Caki2 (cell line): ENCODE results near the gene CTNND2. TPM values are rescaled to one million over a fixed set of nuclear protein-coding genes. Genes with fewer than 3 reads are reported as not detected.
"Not testable (repeated sequence)": the region's sequence is repeated elsewhere in the genome, so short reads cannot be mapped to it uniquely, and the experiment has no call there.

ENCODE experiments used
- DNase-seq: peaks from one replicate; pipeline ENCODE4 v3.0.0-alpha.2; 2015; ENCODE audit warnings: low read depth
- in situ Hi-C: cut with HindIII; loops from 2 replicates; pipeline ENCODE4 v1.10.0; 2016; ENCODE audit warnings: low sequenced_read_pairs, low pct_unique_long_range_greater_than_20kb, mixed read lengths
- total RNA-seq: library from RNA; depleted of rRNA; stranded (reverse); fragments of >200 nt; shearing (Covaris generic); gene quantifications from 2 replicates; pipeline ENCODE4 v1.2.3, GENCODE V29; 2014; ENCODE audit warnings: low replicate concordance

CTNND2 gene
- total RNA-seq, 1 experiment from 2014 or later = not detected

DNA sequence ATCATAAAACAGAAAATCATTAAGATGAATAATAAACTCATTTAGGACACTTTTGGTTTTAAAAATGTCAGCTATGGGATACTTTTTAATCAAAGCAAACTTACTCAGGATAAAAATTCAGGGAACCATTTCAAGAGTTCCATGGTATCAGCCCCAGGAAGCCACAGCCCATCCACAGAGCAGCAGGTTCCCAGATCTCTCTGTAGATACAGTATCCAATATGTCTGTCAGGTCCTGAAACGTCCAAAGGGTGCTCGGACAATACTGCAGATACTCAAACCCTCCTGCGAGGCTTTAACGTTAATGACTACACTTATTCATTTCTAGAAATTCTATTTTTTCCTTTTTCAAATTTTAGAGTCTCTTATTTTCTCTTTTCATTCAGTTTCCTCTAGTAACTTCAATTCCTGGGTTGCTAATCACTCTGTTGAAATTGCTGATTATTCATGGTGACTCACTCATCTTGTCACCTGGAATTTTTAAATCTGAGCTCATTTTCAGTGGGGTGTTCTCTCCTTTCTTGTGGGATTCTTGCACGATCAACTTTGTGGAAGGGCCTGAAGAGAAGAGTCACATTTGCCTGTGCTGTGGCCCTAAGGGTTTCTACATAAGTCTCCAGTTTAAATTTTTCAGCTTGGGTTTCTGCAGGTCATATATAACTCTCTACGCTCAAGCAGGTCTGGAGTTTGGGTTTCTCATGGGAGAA is 435.8 kb downstream of the CTNND2 start:
- in situ Hi-C loops = no loop called here
- no peak for DNase-seq

GRCh38 chr5:11467588-11467987 is 436.7 kb downstream of the CTNND2 start:
- DNase-seq = no peak
- in situ Hi-C loops = no loop called here

GRCh38 chr5:11459716-11460115 is 444.5 kb downstream of the CTNND2 start:
- no peak for DNase-seq
- in situ Hi-C loops = no loop called here

- in situ Hi-C loops = no loop called here
- no peak for DNase-seq
Measured at GRCh38 chr5:11455505-11455904, 448.7 kb downstream of the CTNND2 start.

- in situ Hi-C loops = no loop called here
- no peak for DNase-seq
Measured at GRCh38 chr5:11452852-11453251, 451.4 kb downstream of the CTNND2 start.

GRCh38 chr5:11449966-11450365 is 454.3 kb downstream of the CTNND2 start:
- in situ Hi-C loops = no loop called here
- DNase-seq = no peak

DNA sequence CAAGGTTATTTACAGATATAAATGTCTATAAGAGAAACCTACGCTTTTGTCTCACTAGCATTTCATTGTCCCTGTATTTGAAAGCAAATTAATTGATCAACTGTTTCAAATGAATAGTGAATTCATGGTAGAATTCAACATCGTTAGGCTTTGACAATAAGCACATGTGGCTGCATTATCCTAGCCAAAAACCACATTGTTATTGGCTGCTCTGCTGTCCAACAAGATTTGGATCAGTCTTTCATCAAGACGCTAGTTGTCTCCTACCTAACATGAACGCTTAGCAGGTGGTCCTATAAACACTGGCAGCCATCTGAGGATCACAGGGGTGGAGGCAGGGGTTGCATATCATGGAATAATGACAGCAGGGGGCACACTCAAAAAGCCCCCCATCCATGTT is 455.0 kb downstream of the CTNND2 start:
- no peak for DNase-seq
- in situ Hi-C loops = no loop called here

GRCh38 chr5:11443831-11444230 is 460.4 kb downstream of the CTNND2 start:
- in situ Hi-C loops = no loop called here
- DNase-seq = no peak

DNA sequence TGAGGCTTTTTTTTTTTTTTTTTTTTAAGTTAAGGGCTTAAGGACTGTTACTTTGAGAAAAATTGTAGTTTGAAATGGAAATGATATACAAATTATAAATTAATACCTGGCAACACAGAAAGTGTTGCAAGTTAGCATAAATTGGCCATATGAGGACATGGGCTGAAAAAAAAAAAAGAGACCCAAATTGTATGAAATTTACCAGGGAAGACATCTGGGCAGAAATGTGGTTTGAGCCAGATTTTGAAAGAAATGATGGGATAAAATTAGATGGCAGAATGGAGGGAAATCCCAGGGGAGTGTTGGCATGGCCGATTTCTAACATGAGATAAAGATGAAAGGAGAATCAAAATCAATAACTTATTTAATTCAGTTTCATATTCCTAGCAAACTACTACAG is 472.1 kb downstream of the CTNND2 start:
- DNase-seq = no peak
- in situ Hi-C loops = no loop called here

- in situ Hi-C loops = no loop called here
- no peak for DNase-seq
Measured at GRCh38 chr5:11429254-11429653, 475.0 kb downstream of the CTNND2 start.

DNA sequence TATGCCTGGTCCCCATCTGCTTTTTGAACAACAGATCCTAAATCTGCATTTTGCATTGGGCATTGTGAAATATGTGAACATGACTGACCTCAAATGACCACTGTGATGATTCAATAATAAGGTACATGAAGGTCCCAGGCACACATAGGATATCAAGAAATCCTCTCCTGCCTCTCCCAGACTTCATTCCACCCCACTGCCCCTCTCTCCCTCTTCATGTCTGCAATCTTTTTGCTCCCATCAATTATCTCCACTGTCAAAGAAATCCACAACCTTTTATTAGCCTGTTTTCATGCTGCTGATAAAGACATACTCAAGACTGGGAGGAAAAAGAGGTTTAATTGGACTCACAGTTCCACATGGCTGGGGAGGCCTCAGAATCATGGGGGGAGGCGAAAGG is 476.7 kb downstream of the CTNND2 start:
- in situ Hi-C loops = no loop called here

DNA sequence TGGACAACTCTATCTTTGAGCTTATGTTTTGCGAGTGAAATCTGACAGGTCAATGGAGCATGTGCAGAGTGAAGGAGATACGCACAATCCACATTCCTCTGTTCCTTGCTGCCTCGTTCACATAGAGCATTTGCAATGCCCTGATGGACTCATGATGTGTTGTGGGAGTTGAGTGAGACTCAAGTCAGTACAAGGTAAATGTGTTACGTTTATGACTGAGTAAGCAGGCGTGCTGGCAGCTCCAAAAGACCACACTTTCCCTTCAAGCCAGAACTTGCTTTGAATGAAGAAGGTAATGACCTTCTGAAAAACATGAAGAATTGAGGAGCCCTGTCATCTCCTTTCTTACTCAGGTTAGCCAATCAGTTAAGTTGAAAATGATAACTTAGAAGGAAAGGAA is 477.8 kb downstream of the CTNND2 start:
- in situ Hi-C loops = no loop called here
- DNase-seq = no peak

More for the DNA sequence above, 476.7 kb downstream of the CTNND2 start:
- DNase-seq = no peak

- in situ Hi-C loops = no loop called here
- DNase-seq = no peak
Measured at GRCh38 chr5:11422342-11422741, 481.9 kb downstream of the CTNND2 start.

GRCh38 chr5:11420969-11421368 is 483.3 kb downstream of the CTNND2 start:
- DNase-seq = no peak
- in situ Hi-C loops = no loop called here

GRCh38 chr5:11415751-11416150 is 488.5 kb downstream of the CTNND2 start:
- in situ Hi-C loops = no loop called here
- DNase-seq = no peak

- in situ Hi-C loops, DNase-seq: not testable (repeated sequence)
Measured at GRCh38 chr5:11414732-11415131, 489.5 kb downstream of the CTNND2 start.

DNA sequence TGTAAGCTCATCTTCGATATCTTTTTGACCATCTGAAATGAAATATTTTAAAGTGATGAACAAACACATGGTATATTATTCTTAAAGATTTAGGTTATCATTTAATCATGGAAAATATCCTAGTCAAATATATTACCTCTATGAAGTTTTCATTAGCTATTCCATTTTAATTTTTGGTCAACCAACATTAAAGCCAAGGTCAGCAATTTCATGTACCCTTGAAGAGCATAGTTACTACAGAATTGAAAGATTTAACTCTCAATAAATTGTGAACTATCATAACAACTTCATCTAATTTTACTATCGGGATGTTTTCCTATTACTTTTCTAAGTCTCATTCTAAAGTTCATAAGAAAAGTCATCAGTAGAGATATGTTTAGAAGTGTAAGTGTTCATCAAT is 492.6 kb downstream of the CTNND2 start:
- no peak for DNase-seq
- in situ Hi-C loops = no loop called here

DNA sequence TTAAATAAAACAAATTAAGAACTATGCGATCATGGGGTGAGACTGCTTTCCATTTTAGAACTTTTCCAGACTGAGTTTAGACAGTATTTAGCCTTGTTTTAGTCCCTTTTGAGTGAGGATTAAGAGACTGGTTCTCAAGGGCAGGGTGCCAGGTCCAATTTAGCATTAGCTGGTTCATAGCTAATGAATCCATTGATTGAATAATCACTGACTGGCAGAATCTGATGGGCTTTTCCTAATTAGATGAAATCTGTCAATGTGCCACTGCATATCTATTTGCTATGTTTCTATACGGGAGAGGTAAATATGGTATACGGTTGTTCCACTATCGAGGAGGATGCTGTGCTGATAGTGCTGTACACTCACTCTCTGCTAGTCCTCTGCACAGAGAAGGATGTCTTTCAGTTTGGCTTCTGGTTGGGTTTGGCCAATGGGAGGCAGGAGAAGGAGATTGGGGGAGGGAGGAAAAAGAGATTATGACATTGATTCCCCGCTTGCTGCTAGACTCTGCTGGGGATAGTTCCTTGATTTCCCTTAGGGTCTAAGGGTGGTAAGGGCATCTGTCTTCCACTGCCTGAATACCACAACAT is 496.6 kb downstream of the CTNND2 start:
- in situ Hi-C loops = no loop called here
- DNase-seq = no peak

- DNase-seq = no peak
- in situ Hi-C loops = no loop called here
Measured at GRCh38 chr5:11400316-11400715, 503.9 kb downstream of the CTNND2 start.

GRCh38 chr5:11398728-11399127 is 505.5 kb downstream of the CTNND2 start:
- DNase-seq = no peak
- in situ Hi-C loops = no loop called here
